IMR-90 (cell line): ENCODE results near the gene B9D1. TPM values are rescaled to one million over a fixed set of nuclear protein-coding genes. Genes with fewer than 3 reads are reported as not detected.

Source experiments
- ATAC-seq: fragments of 200-7000 bp; cut with Tn5 transposase; 2 replicates; pipeline ENCODE4 v1.9.1; 2020; ENCODE audit warnings: low read depth, mild to moderate bottlenecking, moderate library complexity
- BruUV-seq: library from RNA; stranded (reverse); fragments of 400-500 nt; replicated peaks from 2 replicates; lab custom pipeline; 2021; lab: Mats Ljungman, UMichigan
- CTCF ChIA-PET: fragments of 300-600 bp; formaldehyde crosslinking; extraction: SDS; loops from one replicate; lab custom pipeline; 2021; ENCODE audit warnings: antibody characterized with exemption; lab: Yijun Ruan, JAX
- POLR2A ChIA-PET: fragments of 300-600 bp; sonication (Branson Sonifier 250); formaldehyde crosslinking; loops from one replicate; lab custom pipeline; 2022; ENCODE audit warnings: antibody characterized with exemption; ENCODE audit not compliant: unreplicated experiment; lab: Charles Lee
- DNase-seq: peaks from one replicate; pipeline ENCODE4 v3.0.0; 2013
- H2AFZ ChIP-seq: replicated peaks from 2 replicates; pipeline ENCODE3; 2013; ENCODE audit warnings: low read length, mild to moderate bottlenecking; ENCODE audit not compliant: poor library complexity
- H2AK5ac ChIP-seq: 2 replicates; pipeline ENCODE4 v1.6.1; 2013; ENCODE audit warnings: low read depth, low read length, inconsistent platforms
- H2AK9ac ChIP-seq: replicated peaks from 2 replicates; pipeline ENCODE3; 2013; ENCODE audit warnings: mild to moderate bottlenecking, low read depth, low read length, moderate library complexity; ENCODE audit not compliant: poor library complexity
- H2BK120ac ChIP-seq: 2 replicates; pipeline ENCODE4 v1.6.1; 2013; ENCODE audit warnings: low read depth, low read length, inconsistent platforms
- H2BK15ac ChIP-seq: 3 replicates; pipeline ENCODE4 v1.6.1; 2013; ENCODE audit warnings: low read depth, low read length, inconsistent platforms
- H2BK20ac ChIP-seq: 2 replicates; pipeline ENCODE4 v1.6.1; 2013; ENCODE audit warnings: low read depth, mild to moderate bottlenecking, inconsistent platforms, low read length, moderate library complexity
- H2BK5ac ChIP-seq: 2 replicates; pipeline ENCODE4 v1.6.1; 2013; ENCODE audit warnings: mild to moderate bottlenecking, low read depth, low read length, inconsistent platforms; ENCODE audit not compliant: poor library complexity, severe bottlenecking
- H3K14ac ChIP-seq: replicated peaks from 2 replicates; pipeline ENCODE4 v1.6.1; 2013; ENCODE audit warnings: low read depth, low read length, inconsistent platforms
- H3K18ac ChIP-seq: 2 replicates; pipeline ENCODE4 v1.6.1; 2013; ENCODE audit warnings: low read depth, low read length, control low read depth
- H3K23ac ChIP-seq: 2 replicates; pipeline ENCODE4 v1.6.1; 2013; ENCODE audit warnings: low read depth, low read length, inconsistent platforms
- H3K27ac ChIP-seq: 2 replicates; pipeline ENCODE4 v1.5.1; 2013; ENCODE audit warnings: mild to moderate bottlenecking, control low read depth, low read length; ENCODE audit not compliant: insufficient read depth
- H3K27me3 ChIP-seq: 2 replicates; pipeline ENCODE4 v1.6.1; 2013; ENCODE audit warnings: low read length; ENCODE audit not compliant: control insufficient read depth, insufficient read depth
- H3K36me3 ChIP-seq: 2 replicates; pipeline ENCODE4 v1.6.1; 2013; ENCODE audit warnings: low read length, mixed read lengths; ENCODE audit not compliant: control insufficient read depth, insufficient read depth
- H3K4ac ChIP-seq: 2 replicates; pipeline ENCODE4 v1.6.1; 2013; ENCODE audit warnings: low read depth, low read length, inconsistent platforms
- H3K4me1 ChIP-seq: 2 replicates; pipeline ENCODE4 v1.6.1; 2013; ENCODE audit warnings: low read length, mixed read lengths; ENCODE audit not compliant: control insufficient read depth, insufficient read depth
- H3K4me2 ChIP-seq: 2 replicates; pipeline ENCODE4 v1.6.1; 2013; ENCODE audit warnings: low read depth, mild to moderate bottlenecking, control low read depth, low read length, moderate library complexity
- H3K4me3 ChIP-seq: 2 replicates; pipeline ENCODE4 v1.5.1; 2013; ENCODE audit warnings: low read depth, mild to moderate bottlenecking, control low read depth, low read length, moderate library complexity; ENCODE audit not compliant: insufficient read depth
- H3K56ac ChIP-seq: 2 replicates; pipeline ENCODE4 v1.6.1; 2013; ENCODE audit warnings: low read length, inconsistent platforms; ENCODE audit not compliant: insufficient read depth; ENCODE audit errors: extremely low read depth
- H3K79me1 ChIP-seq, 2 experiments: 2 replicates each; pipeline ENCODE4 v1.6.1; 2013; ENCODE audit warnings: low read length in 2 of 2, inconsistent platforms in 1 of 2, low read depth in 1 of 2
- H3K9ac ChIP-seq: 2 replicates; pipeline ENCODE4 v1.6.1; 2013; ENCODE audit warnings: low read depth, low read length, control low read depth
- H3K9me1 ChIP-seq: 2 replicates; pipeline ENCODE4 v1.6.1; 2013; ENCODE audit warnings: low read length, inconsistent platforms; ENCODE audit not compliant: insufficient read depth
- H3K9me3 ChIP-seq: 2 replicates; pipeline ENCODE4 v1.6.1; 2013; ENCODE audit warnings: low read length; ENCODE audit not compliant: control insufficient read depth, insufficient read depth
- H4K20me1 ChIP-seq: 2 replicates; pipeline ENCODE4 v1.6.1; 2013; ENCODE audit warnings: low read length, inconsistent platforms; ENCODE audit not compliant: insufficient read depth
- H4K5ac ChIP-seq: 2 replicates; pipeline ENCODE4 v1.6.1; 2013; ENCODE audit warnings: mild to moderate bottlenecking, low read depth, low read length, control low read depth
- H4K8ac ChIP-seq, 2 experiments: 2 replicates each; pipeline ENCODE4 v1.6.1; 2013; ENCODE audit warnings: low read depth in 2 of 2, low read length in 2 of 2, control low read depth in 1 of 2, inconsistent platforms in 1 of 2
- H4K91ac ChIP-seq: 2 replicates; pipeline ENCODE4 v1.6.1; 2013; ENCODE audit warnings: low read depth, low read length, inconsistent platforms; ENCODE audit not compliant: insufficient read depth
- BHLHE40 ChIP-seq: fragments of 150-350 bp; IDR thresholded peaks from 2 replicates; pipeline ENCODE4 v1.6.1; 2016; ENCODE audit warnings: mild to moderate bottlenecking, low read depth, low read length
- CEBPB ChIP-seq: IDR thresholded peaks from 2 replicates; pipeline ENCODE4 v1.6.1; 2012; ENCODE audit warnings: low read depth, low read length, improper control_type of control experiment
- CHD1 ChIP-seq: IDR thresholded peaks from 2 replicates; pipeline ENCODE4 v1.6.1; 2012; ENCODE audit warnings: low read depth, low read length, improper control_type of control experiment
- FOS ChIP-seq: fragments of 150-350 bp; IDR thresholded peaks from 2 replicates; pipeline ENCODE4 v1.6.1; 2016; ENCODE audit warnings: low read depth, low read length
- MAZ ChIP-seq: IDR thresholded peaks from 2 replicates; pipeline ENCODE4 v1.6.1; 2012; ENCODE audit warnings: low read depth, mild to moderate bottlenecking, low read length, improper control_type of control experiment, moderate library complexity, borderline replicate concordance
- MXI1 ChIP-seq: IDR thresholded peaks from 2 replicates; pipeline ENCODE4 v1.6.1; 2012; ENCODE audit warnings: low read depth, mild to moderate bottlenecking, low read length, moderate library complexity, borderline replicate concordance
- NFE2L2 ChIP-seq: fragments of 150-350 bp; IDR thresholded peaks from 2 replicates; pipeline ENCODE4 v1.6.1; 2016; ENCODE audit warnings: low read depth, mild to moderate bottlenecking, low read length
- POLR2A ChIP-seq: IDR thresholded peaks from 2 replicates; pipeline ENCODE4 v1.6.1; 2012; ENCODE audit warnings: mild to moderate bottlenecking, low read depth, low read length
- RAD21 ChIP-seq: IDR thresholded peaks from 2 replicates; pipeline ENCODE4 v1.6.1; 2012; ENCODE audit warnings: low read length, improper control_type of control experiment
- RCOR1 ChIP-seq: IDR thresholded peaks from 2 replicates; pipeline ENCODE4 v1.6.1; 2012; ENCODE audit warnings: mild to moderate bottlenecking, low read length, improper control_type of control experiment; ENCODE audit not compliant: insufficient replicate concordance
- RFX5 ChIP-seq: IDR thresholded peaks from 2 replicates; pipeline ENCODE4 v1.8.0; 2012; ENCODE audit warnings: low read depth, mild to moderate bottlenecking, low read length, moderate library complexity
- SMC3 ChIP-seq: fragments of 150-350 bp; IDR thresholded peaks from 2 replicates; pipeline ENCODE4 v1.6.1; 2016; ENCODE audit warnings: low read depth, mild to moderate bottlenecking, antibody characterized with exemption, low read length, moderate library complexity
- WGBS, 2 experiments: methylation state at CpG; one replicate each; pipeline versions ENCODE4 v1.1.5 to v1.1.7; 2013; ENCODE audit warnings: missing lambda C conversion rate in 2 of 2; ENCODE audit not compliant: insufficient read length in 1 of 2; ENCODE audit errors: extremely low coverage in 2 of 2; 5-methylcytosine and 5-hydroxymethylcytosine counted together
- dilution Hi-C: fragments of 300-500 bp; cut with HindIII; formaldehyde crosslinking; loops from one replicate; pipeline ENCODE4 v1.14.3; 2018; ENCODE audit warnings: low sequenced_read_pairs; ENCODE audit not compliant: unreplicated experiment
- in situ Hi-C: fragments of 300-500 bp; cut with MboI; formaldehyde crosslinking; loops from 3 replicates; pipeline ENCODE4 v1.14.3; 2019; ENCODE audit warnings: low sequenced_read_pairs, inconsistent platforms, mixed read lengths
- intact Hi-C: fragments of 100-400 bp; cut with micrococcal nuclease; formaldehyde crosslinking; loops from 2 replicates; pipeline ENCODE4 v1.10.0; 2022
- polyA plus RNA-seq, 3 experiments: library from polyadenylated mRNA; depleted of rRNA; stranded (reverse); fragments of >200 nt; gene quantifications; 2 replicates each; pipeline ENCODE4 v1.2.3, GENCODE V29; 2012; ENCODE audit warnings: low replicate concordance in 1 of 3
- total RNA-seq: library from RNA; depleted of rRNA; stranded (reverse); fragments of >200 nt; gene quantifications from 2 replicates; pipeline ENCODE4 v1.2.3, GENCODE V29; 2012
- TF ChIP-seq, protein P1 (sequence below): conservative IDR thresholded peaks from 2 replicates; pipeline ENCODE4 v1.5.1; 2012; ENCODE audit warnings: mild to moderate bottlenecking, low read depth, low read length, improper control_type of control experiment
- TF ChIP-seq, protein P2 (sequence below): fragments of 150-350 bp; IDR thresholded peaks from 2 replicates; pipeline ENCODE4 v1.6.1; 2017; ENCODE audit warnings: mild to moderate bottlenecking, antibody characterized with exemption, low read length, low read depth

B9D1 gene
- total and polyA plus RNA-seq, 2 of the 4 experiments (the other 2 are of a cell fraction): 42.5 to 43.8 TPM

DNA sequence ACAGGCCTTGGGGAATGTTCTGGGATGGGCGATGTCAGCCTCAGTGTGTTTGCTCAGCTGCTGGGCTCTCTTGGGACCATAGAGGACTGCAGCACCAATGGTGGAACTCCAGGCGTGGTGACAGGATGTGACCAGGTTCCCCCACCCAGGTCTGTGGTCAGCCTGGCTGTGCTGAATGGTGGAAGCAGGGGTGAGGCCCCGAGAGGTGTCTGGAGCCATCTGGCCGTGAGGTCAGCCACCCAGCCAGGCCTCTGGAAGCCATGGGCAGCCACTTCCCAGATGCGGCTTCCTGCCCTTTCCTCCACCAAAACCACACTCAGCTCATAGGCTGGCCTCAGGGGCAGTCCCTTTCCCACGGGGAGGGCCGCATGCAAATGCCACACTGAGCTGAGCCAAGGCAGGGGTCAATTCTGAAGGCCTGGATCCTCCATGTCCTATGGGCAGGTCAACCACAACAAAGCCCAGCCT, 8.0 kb upstream of the B9D1 start (continued):
- TF ChIP-seq, protein P1, sequence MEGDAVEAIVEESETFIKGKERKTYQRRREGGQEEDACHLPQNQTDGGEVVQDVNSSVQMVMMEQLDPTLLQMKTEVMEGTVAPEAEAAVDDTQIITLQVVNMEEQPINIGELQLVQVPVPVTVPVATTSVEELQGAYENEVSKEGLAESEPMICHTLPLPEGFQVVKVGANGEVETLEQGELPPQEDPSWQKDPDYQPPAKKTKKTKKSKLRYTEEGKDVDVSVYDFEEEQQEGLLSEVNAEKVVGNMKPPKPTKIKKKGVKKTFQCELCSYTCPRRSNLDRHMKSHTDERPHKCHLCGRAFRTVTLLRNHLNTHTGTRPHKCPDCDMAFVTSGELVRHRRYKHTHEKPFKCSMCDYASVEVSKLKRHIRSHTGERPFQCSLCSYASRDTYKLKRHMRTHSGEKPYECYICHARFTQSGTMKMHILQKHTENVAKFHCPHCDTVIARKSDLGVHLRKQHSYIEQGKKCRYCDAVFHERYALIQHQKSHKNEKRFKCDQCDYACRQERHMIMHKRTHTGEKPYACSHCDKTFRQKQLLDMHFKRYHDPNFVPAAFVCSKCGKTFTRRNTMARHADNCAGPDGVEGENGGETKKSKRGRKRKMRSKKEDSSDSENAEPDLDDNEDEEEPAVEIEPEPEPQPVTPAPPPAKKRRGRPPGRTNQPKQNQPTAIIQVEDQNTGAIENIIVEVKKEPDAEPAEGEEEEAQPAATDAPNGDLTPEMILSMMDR: no peak
- no peak for TF ChIP-seq RCOR1
- no peak for TF ChIP-seq MAZ

DNA sequence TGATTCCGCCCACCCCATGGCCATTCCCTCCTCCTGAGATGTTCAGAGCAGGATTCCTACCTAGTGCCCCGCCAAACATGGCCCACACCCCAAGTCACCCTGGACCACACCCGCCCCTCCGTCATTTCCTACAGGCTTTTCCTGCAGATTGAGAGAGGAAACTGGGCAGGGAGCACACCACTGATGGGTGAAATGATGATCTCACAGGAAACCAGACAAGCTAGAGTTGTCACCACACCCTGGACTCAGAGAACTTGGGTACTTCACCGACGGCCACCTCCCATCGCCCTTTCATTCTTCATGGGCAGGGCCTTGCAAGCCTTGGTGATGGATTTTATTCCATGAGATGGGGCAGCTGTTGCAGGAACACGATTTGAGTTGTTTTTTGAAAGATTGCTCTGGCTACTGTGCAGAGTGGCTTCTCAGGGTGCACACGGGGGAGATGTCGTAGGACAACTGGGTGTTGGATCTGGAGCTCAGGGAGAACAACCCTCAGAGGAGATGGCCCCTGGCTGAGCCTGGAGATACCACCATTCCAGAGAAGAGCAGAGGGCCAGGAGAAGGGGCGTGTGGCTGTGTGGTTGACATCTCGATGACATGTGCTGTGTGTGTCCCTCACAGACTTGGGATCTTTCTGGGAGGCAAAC, 7.4 kb upstream of the B9D1 start:
- H3K9me1 ChIP-seq: no peaks in the 10 kb centered on the region
- H2AFZ ChIP-seq: peak overlapping the region; percentile 44
- H2BK120ac ChIP-seq: no peak overlapping the region
- H3K23ac ChIP-seq: no peak overlapping the region
- ChIA-PET POLR2A (no interaction called here), CTCF (no interaction called here)
- in situ Hi-C loops: loop anchor here (5.0 kb wide), 1 partner anchor 132 kb away; no protein-coding TSS in a partner anchor
- H3K27me3 ChIP-seq: no peaks in the 10 kb centered on the region
- ATAC-seq: no peak
- H3K4ac ChIP-seq: no peak overlapping the region
- no peaks in the 10 kb centered on the region for H3K9me3 ChIP-seq
- H3K36me3 ChIP-seq: peaks cover 2% of the 10 kb centered on the region; the same call in 1 of the 2 replicates
- H2BK5ac ChIP-seq: no peak overlapping the region
- H4K20me1 ChIP-seq: no peaks in the 10 kb centered on the region
- no peaks in the 10 kb centered on the region for H3K79me1 ChIP-seq
- H3K4me3 ChIP-seq: no peak overlapping the region
- H3K9ac ChIP-seq: no peak overlapping the region
- intact Hi-C loops: no loop called here
- 75% methylated on average over 4 of the region's 12 CpGs; no CpG with 5 or more reads in 1 of the 2 experiments for WGBS, 2 experiments
- H3K4me2 ChIP-seq: no peak overlapping the region
- no peak for DNase-seq
- no peak overlapping the region for H2BK20ac ChIP-seq
- no peak overlapping the region for H4K5ac ChIP-seq
- H2AK9ac ChIP-seq: peak overlapping the region; percentile 44
- H2BK15ac ChIP-seq: no peak overlapping the region
- no TSS peak for BruUV-seq
- H3K27ac ChIP-seq: no peak overlapping the region
- H3K4me1 ChIP-seq: peaks cover 4% of the 10 kb centered on the region
- H3K56ac ChIP-seq: no peak overlapping the region
- H2AK5ac ChIP-seq: no peak overlapping the region
- no peak overlapping the region for H3K18ac ChIP-seq
- dilution Hi-C loops: no loop called here
- no peak overlapping the region for H4K8ac ChIP-seq
- no peak overlapping the region for H4K91ac ChIP-seq
- H3K14ac ChIP-seq: no peak overlapping the region
- TF ChIP-seq FOS: no peak
- no peak for TF ChIP-seq MXI1
- TF ChIP-seq NFE2L2: no peak
- TF ChIP-seq BHLHE40: no peak
- TF ChIP-seq CHD1: no peak
- no peak for TF ChIP-seq RFX5
- no peak for TF ChIP-seq SMC3
- TF ChIP-seq, protein P2, sequence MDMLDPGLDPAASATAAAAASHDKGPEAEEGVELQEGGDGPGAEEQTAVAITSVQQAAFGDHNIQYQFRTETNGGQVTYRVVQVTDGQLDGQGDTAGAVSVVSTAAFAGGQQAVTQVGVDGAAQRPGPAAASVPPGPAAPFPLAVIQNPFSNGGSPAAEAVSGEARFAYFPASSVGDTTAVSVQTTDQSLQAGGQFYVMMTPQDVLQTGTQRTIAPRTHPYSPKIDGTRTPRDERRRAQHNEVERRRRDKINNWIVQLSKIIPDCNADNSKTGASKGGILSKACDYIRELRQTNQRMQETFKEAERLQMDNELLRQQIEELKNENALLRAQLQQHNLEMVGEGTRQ: no peak
- no peak for TF ChIP-seq RCOR1
- TF ChIP-seq CEBPB: no peak
- no peak for TF ChIP-seq RAD21
- TF ChIP-seq POLR2A: no peak
